Natural killer cell treated with Interleukin-12 subunit alpha and Interleukin-12 subunit beta and Interleukin-15 and Interleukin-18, amount 100 ng/mL, for 72 hours (primary cell): ENCODE results near the gene FHAD1. TPM values are rescaled to one million over a fixed set of nuclear protein-coding genes. Genes with fewer than 3 reads are reported as not detected.
A peak's percentile ranks its signal among the peaks of the same experiment; 100 is the strongest.

ENCODE experiments used
- ATAC-seq, 2 donors: fragments of 150-1000 bp; cut with Tn5 transposase in 1 of 2; sonication (Bioruptor Pico), chemical (Tn5 transposase) in 1 of 2; 2 replicates each; pipeline ENCODE4 v1.10.0; 2021
- DNase-seq: peaks from one replicate; pipeline ENCODE4 v3.0.0; 2022; ENCODE audit warnings: low spot score
- H3K27ac Mint-ChIP-seq, 2 donors: 1 replicate in 1 of 2; 2 replicates in 1 of 2; pipeline ENCODE4 v1.8.0; 2022; ENCODE audit warnings: mixed read lengths in 2 of 2, mild to moderate bottlenecking in 1 of 2, moderate library complexity in 1 of 2
- H3K27me3 Mint-ChIP-seq, 2 donors: 1 replicate in 1 of 2; 2 replicates in 1 of 2; pipeline ENCODE4 v1.8.0; 2022; ENCODE audit warnings: mixed read lengths in 2 of 2
- H3K36me3 Mint-ChIP-seq: one replicate; pipeline ENCODE4 v1.8.0; 2022; ENCODE audit warnings: mixed read lengths
- H3K4me1 Mint-ChIP-seq, 2 donors: 1 replicate in 1 of 2; 2 replicates in 1 of 2; pipeline ENCODE4 v1.8.0; 2022; ENCODE audit warnings: low read depth in 2 of 2, mixed read lengths in 2 of 2, mild to moderate bottlenecking in 1 of 2
- H3K4me3 Mint-ChIP-seq: one replicate; pipeline ENCODE4 v1.8.0; 2022; ENCODE audit warnings: mixed read lengths
- H3K9me3 Mint-ChIP-seq: 2 replicates; pipeline ENCODE4 v1.8.0; 2022; ENCODE audit warnings: mixed read lengths
- total RNA-seq, 2 donors: library from RNA; stranded (reverse); gene quantifications; one replicate each; pipeline ENCODE4 v1.2.3, GENCODE V29; 2022

Gene FHAD1
- under 1 TPM in 1 of 2 donors, not detected in 1; 0.42 TPM for total RNA-seq

DNA sequence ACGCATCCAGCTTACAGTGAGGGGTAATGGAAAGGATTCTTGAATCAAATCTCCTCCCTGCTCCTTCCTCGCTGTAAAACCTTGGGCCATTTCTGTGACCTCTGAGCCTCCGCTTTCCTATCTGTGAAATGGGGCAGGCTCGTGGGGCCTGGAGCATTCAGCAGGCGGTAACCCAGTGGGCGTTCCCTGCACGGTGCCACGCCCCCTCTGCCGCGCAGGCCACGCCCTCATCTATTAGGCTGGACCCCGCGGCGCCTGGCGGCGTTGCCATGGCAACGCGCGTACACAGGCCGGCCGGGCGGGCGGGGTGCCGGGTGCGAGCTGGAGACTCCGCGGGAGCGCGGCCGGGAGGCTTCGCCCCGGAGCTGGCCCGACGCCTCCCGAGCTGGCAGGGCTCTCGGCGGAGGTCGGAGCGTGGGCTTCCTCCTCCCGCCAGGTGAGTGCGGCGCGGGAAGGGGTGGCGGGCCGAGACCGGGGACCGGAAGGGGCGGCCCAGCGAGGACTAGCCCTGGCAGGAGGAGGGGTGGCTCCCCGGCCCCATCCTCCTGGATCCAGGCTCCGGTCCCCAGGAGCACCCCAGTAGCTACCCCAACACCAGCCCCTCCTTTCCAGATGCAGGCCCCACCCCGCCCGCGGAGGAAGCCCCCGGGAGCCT lies at the start of gene FHAD1:
Gene FHAD1 (plus strand): TSS at position 264 of the 655 bp plus-strand sequence. CDS start 4,562 bp downstream, outside the sequence.
- Mint-ChIP-seq H3K4me3 (peak within 1 kb of the TSS; percentile 82), H3K27ac (peak within 1 kb of the TSS; percentile 64 to 68), H3K4me1 (peaks cover 62 to 64% of the 10 kb centered on the region in 2 donors), H3K9me3 (no peaks in the 10 kb centered on the region), H3K27me3 (peaks cover 0 to 29% of the 10 kb centered on the region in 2 donors), H3K36me3 (no peaks in the 10 kb centered on the region)
- no peak for DNase-seq
- ATAC-seq = peak; percentile 44 to 69

DNA sequence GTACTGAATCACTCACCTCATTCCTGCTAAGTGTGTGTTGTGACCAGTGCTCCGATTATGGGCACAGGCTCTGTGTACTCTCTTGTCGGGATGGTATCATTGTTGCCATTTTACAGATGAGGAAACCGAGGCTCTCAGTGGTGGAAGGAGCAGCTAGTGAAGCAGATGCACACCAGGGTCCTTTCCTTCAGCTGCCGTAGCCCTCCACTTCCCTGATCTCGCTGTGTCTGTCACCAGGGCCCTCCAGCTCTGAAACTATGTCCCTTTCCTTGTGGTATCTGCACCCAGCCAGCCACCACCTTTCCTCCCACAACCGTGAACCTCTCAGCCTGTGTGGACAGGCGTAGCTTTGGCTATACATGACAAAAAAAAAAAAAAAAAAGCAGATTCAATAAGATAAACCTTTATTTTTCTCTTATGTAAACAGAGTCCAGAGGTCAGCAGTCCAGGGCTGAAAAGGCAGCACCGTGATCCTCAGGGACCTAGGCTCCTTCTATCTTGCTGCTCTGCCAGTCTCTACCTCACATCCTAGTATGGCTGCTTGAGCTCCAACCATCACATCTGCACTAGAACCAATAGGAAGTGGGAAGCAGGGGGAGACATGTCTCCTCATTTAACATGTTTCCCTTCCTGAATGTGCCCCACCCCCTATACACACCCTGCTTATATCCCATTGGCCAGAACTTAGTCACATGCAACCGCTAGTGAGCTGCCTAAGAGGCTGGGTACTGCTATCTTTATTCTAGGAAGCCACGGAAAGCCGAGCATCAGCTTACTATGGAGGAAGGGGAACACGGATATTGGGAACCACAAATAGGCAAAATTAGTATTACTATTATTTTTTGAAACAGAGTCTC lies 49.2 kb upstream of the FHAD1 start:
- Mint-ChIP-seq H3K27ac (no peak overlapping the region), H3K4me1 (no peaks in the 10 kb centered on the region), H3K9me3 (no peaks in the 10 kb centered on the region), H3K36me3 (no peaks in the 10 kb centered on the region), H3K4me3 (no peak overlapping the region), H3K27me3 (peaks cover 0 to 2% of the 10 kb centered on the region in 2 donors)
- DNase-seq (no peak), ATAC-seq (no peak)

DNA sequence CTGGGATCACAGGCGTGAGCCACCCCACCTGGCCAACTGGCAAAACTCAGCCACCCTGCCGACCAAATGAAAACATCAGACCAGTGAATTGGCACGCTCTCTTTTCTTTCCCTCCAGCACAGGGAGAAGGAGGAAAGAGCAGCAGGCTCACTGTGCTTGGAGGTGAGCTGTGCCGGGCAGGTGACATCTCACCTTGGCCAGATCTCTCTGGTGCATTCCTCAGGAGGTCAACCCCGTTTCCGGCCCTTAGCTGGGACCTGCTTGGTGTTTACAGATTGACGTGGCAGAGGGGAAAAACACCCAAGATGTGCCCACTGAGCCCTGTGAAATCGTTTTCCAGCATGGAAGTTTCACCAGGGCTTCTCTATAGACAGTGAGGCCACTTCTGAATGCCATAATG lies 48.3 kb upstream of the FHAD1 start:
- DNase-seq (no peak), ATAC-seq (no peak)
- Mint-ChIP-seq H3K4me1 (no peaks in the 10 kb centered on the region), H3K36me3 (no peaks in the 10 kb centered on the region), H3K9me3 (no peaks in the 10 kb centered on the region), H3K4me3 (no peak overlapping the region), H3K27ac (no peak overlapping the region), H3K27me3 (peaks cover 0 to 2% of the 10 kb centered on the region in 2 donors)

DNA sequence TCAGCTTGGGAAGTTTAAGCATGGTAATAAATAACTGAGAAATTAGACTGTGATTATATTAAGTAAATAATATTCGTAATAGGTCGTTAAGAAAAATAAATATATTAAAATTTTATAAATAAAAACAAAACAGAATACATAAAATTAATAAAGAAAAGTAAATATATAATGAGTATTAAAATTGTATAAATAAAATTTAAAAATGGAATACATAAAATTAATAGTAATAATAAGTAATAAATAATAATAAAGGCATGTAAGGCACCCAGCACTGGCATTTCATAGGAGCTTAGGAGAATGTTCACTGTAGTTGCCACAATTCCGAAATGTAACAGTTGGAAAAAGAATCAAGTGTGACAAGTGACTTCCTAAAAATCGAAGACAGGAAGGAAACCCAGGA lies 45.8 kb upstream of the FHAD1 start:
- Mint-ChIP-seq H3K36me3 (no peaks in the 10 kb centered on the region), H3K4me3 (no peak overlapping the region), H3K9me3 (no peaks in the 10 kb centered on the region), H3K27ac (no peak overlapping the region), H3K4me1 (no peaks in the 10 kb centered on the region), H3K27me3 (peaks cover 0 to 2% of the 10 kb centered on the region in 2 donors)
- DNase-seq = no peak
- ATAC-seq = no peak

DNA sequence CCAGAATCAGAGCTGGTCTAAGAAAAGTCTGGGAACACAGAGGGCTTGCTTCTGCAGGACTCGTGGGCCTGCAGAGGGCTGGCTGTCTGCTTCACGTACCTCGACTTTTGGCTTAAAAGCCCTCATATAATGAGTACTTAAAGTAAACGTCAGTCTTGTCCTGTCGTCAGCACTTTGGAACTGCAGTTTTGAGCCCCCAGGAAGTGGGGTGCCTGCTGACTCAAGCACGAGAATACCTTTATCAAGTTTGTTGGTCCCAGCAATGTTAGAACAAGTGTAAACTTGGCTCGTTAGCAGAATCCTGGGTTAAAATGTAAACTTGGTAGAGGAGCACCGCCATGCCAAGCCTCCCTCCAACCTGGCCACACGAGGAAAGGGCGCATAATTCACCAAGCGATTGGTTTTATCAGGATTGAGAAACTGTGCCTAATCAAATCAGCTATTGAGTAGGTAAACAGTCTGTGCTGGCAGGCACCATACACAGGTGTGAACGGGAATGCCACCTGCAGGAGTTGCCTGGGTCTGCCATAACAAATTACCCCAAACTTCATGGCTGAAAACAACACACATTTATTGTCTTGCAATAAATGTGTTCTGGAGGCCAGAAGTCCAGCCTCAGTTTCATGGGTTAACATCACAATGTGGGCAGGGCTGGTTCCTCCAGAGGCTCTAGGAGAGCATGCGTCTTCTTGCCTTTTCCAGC lies 45.0 kb upstream of the FHAD1 start:
- Mint-ChIP-seq H3K4me3 (no peak overlapping the region), H3K9me3 (no peaks in the 10 kb centered on the region)

DNA sequence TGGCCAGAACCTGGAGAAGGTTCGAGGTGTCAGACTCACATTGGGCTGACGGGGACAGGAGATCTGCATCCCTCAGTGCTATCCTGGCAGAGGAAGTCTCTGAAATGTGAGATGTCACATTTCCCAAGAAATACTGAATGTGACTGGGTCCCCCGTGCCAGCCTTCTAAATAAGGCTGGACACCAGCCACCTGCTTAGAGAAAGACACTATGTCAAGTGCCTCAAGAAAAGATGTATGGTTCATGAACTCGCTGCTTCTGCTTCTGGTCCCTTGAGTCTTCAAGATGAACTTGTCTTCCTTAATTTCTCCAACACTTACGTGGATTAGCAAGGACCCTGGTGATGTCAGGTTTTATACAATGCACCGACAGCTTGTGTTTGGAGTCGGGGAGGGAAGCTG lies 42.1 kb upstream of the FHAD1 start:
- Mint-ChIP-seq H3K4me3 (no peak overlapping the region), H3K36me3 (no peaks in the 10 kb centered on the region), H3K9me3 (no peaks in the 10 kb centered on the region), H3K27ac (no peak overlapping the region), H3K4me1 (no peaks in the 10 kb centered on the region), H3K27me3 (peaks cover 0 to 5% of the 10 kb centered on the region in 2 donors)
- DNase-seq (no peak), ATAC-seq (no peak)

More for the DNA sequence above, 45.0 kb upstream of the FHAD1 start:
- no peak for DNase-seq
- no peaks in the 10 kb centered on the region for H3K4me1 Mint-ChIP-seq
- ATAC-seq = no peak
- H3K27me3 Mint-ChIP-seq = peaks cover 0 to 2% of the 10 kb centered on the region in 2 donors
- no peaks in the 10 kb centered on the region for H3K36me3 Mint-ChIP-seq
- H3K27ac Mint-ChIP-seq = no peak overlapping the region

DNA sequence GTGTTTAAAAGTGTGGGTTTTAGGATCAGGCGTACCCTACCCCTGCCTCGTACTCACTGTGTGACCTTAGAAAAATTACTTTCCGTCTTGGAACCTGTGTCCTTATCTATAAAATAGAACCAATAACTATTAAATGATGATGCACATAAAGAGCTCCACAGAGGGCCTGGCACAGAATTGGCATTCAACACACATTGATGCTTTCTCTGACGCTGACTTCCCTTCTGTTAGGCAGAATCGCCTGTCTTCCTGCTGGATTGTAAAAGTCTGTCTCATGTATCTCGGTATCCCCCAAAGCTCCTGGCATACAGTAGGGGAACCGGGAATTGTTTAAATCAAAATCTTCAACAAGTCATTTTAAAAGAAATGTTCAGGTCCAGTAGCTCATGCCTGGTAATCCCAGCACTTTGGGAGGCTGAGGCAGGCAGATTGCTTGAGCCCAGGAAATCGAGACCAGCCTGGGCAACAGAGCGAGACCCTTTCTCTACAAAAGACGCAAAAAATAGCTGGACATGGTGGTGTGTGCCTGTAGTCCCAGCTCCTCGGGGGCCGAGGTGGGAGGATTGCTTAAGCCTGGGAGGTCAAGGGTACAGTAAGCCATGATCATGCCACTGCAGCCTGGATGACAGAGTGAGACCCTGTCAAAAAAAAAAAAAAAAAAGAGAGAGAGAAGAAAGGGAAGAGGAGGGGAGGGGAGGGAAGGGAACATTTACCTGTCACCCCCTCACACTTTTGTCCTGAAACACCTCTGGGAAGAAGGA lies 41.3 kb upstream of the FHAD1 start:
- Mint-ChIP-seq H3K27me3 (peaks cover 0 to 5% of the 10 kb centered on the region in 2 donors), H3K36me3 (no peaks in the 10 kb centered on the region), H3K9me3 (no peaks in the 10 kb centered on the region), H3K4me1 (no peaks in the 10 kb centered on the region), H3K4me3 (no peak overlapping the region), H3K27ac (no peak overlapping the region)
- ATAC-seq (no peak), DNase-seq (no peak)

DNA sequence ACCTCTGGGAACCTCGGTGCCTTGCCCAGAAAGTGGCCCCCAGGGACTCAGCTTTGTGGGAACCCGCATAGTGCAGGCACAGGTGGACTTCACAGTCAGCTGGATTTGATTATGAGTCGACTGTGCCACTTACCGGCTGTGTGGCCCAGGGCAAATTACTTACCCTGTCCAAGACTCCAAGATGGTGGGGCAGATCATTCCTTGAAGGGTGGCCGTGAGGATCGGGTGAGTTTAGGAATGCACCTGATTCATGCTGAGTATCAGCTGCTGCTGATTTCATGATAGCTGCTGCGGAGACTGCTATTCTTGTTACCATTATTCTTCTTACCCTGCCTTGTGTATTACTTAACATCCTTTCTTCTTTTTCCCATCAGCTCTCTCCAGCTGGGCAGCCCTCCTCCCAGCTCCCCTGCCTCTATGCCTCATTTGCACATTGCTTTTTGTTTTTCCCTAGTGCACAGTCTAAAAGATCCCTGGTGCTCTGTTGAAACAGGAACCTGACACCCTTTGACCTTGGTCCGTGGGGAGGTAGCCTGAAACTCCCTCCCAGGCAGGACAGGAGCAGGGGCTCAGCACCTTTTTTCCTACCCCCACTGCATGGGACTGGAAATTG lies 40.5 kb upstream of the FHAD1 start:
- H3K9me3 Mint-ChIP-seq = no peaks in the 10 kb centered on the region
- peaks cover 0 to 5% of the 10 kb centered on the region in 2 donors for H3K27me3 Mint-ChIP-seq
- H3K4me1 Mint-ChIP-seq = no peaks in the 10 kb centered on the region
- H3K36me3 Mint-ChIP-seq = no peaks in the 10 kb centered on the region
- ATAC-seq = no peak
- no peak for DNase-seq
- H3K27ac Mint-ChIP-seq = no peak overlapping the region
- no peak overlapping the region for H3K4me3 Mint-ChIP-seq

DNA sequence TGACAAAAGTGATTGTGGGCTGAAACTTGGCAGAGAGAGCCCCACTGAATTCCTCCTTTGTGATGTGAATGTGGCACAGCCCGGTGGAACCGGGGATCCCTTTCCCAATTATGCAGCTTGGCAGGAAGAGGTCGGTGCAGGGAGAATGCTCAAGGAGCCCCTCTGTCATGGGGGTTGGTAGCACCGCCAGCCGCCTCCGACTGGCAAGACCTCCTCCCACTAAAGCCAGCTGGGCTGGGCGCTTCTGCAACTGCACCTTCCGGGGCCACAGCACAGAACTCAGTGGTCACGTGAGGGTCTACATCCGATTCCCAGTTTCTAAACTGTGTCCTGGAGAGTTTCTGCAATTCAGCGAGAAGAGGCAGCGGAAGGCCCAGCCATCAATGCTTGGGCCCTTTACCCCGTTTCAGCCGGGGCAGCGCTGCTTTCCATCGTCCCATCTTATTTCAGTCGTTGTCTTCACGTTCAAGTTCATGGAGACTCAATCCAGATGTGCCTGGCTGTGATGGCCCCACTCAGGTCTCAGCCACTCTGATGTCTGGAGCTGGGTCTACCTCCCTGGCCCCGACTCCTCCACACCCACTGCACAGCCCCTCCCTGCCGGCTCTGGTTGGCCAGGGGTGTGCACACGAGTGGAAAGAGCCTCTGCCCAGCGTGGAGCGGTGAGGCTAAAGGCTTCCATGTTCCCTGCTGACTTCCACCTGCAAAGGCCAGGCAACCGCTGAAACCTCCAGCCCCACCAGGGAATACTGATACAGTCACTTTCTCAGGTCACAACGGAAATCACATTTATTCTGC lies 39.8 kb upstream of the FHAD1 start:
- Mint-ChIP-seq H3K36me3 (no peaks in the 10 kb centered on the region), H3K9me3 (no peaks in the 10 kb centered on the region), H3K27ac (no peak overlapping the region), H3K4me1 (no peaks in the 10 kb centered on the region), H3K4me3 (no peak overlapping the region), H3K27me3 (peaks cover 0 to 5% of the 10 kb centered on the region in 2 donors)
- DNase-seq = no peak
- ATAC-seq = peak in 1 of 2 donors; percentile 32

DNA sequence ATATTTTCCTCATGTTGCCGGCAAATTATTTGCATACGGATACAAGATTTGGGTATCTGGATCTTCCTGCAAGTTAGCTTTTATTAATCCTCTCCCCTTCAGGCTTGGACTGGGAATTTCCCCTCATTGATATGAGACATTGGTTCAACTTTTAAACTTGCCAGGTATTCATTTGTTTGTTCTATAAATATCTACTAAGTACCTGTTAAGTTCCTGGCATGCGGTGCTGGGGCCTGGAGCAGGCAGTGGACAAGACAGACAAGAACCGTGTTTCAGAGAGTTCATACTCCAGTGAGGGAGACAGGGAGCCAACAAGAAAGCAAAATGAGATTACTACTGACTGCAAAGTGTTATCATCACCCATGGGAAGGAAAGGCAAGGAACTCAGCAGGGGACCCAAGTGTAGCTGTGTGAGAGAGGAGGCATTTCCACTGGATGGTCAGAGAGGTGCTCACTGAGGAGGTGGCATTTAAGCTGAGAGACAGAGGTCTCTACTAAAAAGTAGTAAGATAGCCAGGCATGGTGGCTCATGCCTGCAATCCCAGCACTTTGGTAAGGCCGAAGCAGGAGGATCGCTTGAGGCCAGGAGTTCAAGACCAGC lies 39.1 kb upstream of the FHAD1 start:
- Mint-ChIP-seq H3K36me3 (no peaks in the 10 kb centered on the region), H3K9me3 (no peaks in the 10 kb centered on the region), H3K27me3 (peaks cover 5 to 6% of the 10 kb centered on the region in 2 donors), H3K4me1 (no peaks in the 10 kb centered on the region), H3K4me3 (no peak overlapping the region), H3K27ac (no peak overlapping the region)
- no peak for DNase-seq
- no peak for ATAC-seq

DNA sequence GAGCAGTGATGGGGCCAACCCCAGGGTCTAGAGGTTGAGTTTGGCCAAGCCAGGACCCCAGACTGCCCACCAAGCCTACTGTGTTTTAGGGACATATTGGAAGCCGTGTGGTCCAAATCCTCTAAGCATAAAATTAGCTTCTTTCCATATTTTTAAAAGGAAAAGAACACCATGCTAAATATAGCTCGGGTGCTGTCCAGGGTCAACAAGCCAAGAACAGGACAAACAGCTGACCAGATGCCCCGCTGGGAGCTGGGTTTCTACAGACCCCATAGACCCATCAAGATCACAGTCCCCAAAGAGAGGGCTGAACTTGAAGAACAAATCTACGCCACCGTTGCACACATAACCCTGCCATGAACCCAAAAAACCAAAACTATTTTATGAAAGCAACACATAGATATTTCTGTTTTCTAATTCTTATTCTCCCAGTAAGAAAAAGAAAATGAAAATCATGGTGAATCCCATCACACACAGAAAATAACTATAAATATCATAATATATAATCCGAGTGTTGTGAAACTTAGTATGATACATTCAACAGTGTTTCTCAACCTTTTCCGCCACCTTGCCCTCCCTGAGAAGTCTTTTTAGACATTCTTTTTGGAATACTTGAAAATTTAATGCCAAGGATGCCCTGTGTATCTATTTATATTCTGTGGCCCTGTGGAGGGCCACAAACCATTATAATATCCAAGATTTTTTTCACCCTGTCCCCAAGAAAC lies 36.2 kb upstream of the FHAD1 start:
- no peak for DNase-seq
- H3K27me3 Mint-ChIP-seq = peaks cover 5 to 6% of the 10 kb centered on the region in 2 donors
- no peak for ATAC-seq
- no peak overlapping the region for H3K4me3 Mint-ChIP-seq
- no peaks in the 10 kb centered on the region for H3K9me3 Mint-ChIP-seq
- H3K4me1 Mint-ChIP-seq = no peaks in the 10 kb centered on the region
- H3K27ac Mint-ChIP-seq = no peak overlapping the region
- H3K36me3 Mint-ChIP-seq = no peaks in the 10 kb centered on the region

DNA sequence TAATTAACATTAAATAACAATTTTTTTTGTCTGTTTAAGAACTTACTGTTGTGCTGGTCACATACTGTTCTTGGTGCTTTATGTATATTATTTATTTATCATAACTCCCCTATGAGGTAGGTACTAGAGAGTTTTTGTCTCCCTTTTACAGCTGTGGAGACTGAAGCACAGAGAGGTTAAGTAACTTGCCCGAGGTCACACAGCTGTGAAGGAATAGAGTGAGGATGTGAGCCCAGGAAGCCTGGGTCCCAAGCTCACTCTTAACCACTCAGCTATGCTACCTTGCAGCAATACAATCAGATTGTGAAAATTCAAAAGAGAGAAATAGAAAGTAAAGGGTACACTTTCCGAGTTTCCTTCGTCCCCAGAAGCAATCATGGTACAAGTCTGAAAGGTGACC lies 35.6 kb upstream of the FHAD1 start:
- DNase-seq = no peak
- Mint-ChIP-seq H3K27me3 (peaks cover 5 to 6% of the 10 kb centered on the region in 2 donors), H3K9me3 (no peaks in the 10 kb centered on the region), H3K4me3 (no peak overlapping the region), H3K27ac (no peak overlapping the region), H3K4me1 (no peaks in the 10 kb centered on the region), H3K36me3 (no peaks in the 10 kb centered on the region)
- no peak for ATAC-seq
